Transverse colon (tissue), 4 donors: ENCODE data around the gene PLAC1. TPM values are rescaled to one million over a fixed set of nuclear protein-coding genes. Genes with fewer than 3 reads are reported as not detected.

Experiments used
- DNase-seq: peaks from one replicate; pipeline ENCODE4 v3.0.0-alpha.2; 2019
- H3K27ac ChIP-seq, 4 donors: fragments of 200-600 bp; sonication (generic); 2 replicates each; pipeline ENCODE4 v1.5.1; 2016 to 2018; ENCODE audit warnings: inconsistent platforms in 4 of 4
- H3K27me3 ChIP-seq: fragments of 200-600 bp; sonication (generic); 2 replicates; pipeline ENCODE4 v1.5.1; 2017; ENCODE audit warnings: inconsistent platforms
- H3K36me3 ChIP-seq, 4 donors: fragments of 200-600 bp; sonication (generic); 2 replicates each; pipeline ENCODE4 v1.5.1; 2017 to 2019; ENCODE audit warnings: inconsistent platforms in 4 of 4
- H3K4me1 ChIP-seq, 4 donors: fragments of 200-600 bp; sonication (generic); 2 replicates each; pipeline ENCODE4 v1.5.1; 2017 to 2020; ENCODE audit warnings: inconsistent platforms in 4 of 4
- H3K4me3 ChIP-seq, 4 donors: fragments of 200-600 bp; sonication (generic); 1 replicate in 1 of 4; 2 replicates in 3 of 4; pipeline versions ENCODE4 v1.5.1 to v1.6.1; 2017 to 2019; ENCODE audit warnings: inconsistent platforms in 4 of 4
- H3K9me3 ChIP-seq, 2 donors: fragments of 200-600 bp; sonication (generic); 2 replicates each; pipeline ENCODE4 v1.5.1; 2017 to 2019; ENCODE audit warnings: inconsistent platforms in 2 of 2
- EP300 ChIP-seq: sonication (generic); formaldehyde crosslinking; IDR thresholded peaks from one replicate; pipeline ENCODE4 v1.6.1; 2017; ENCODE audit warnings: antibody characterized with exemption, low read depth
- POLR2A ChIP-seq: fragments of 450-650 bp; IDR thresholded peaks from one replicate; pipeline ENCODE4 v1.6.1; 2016; ENCODE audit warnings: antibody characterized with exemption, mild to moderate bottlenecking, moderate library complexity
- POLR2AphosphoS5 ChIP-seq, 3 donors: sonication (generic); formaldehyde crosslinking; IDR thresholded peaks; one replicate each; pipeline ENCODE4 v1.6.1; 2016; ENCODE audit warnings: antibody characterized with exemption in 3 of 3
- WGBS, 2 donors: methylation state at CpG; one replicate each; pipeline ENCODE4 v1.1.5; 2018; ENCODE audit warnings: low coverage in 1 of 2; 5-methylcytosine and 5-hydroxymethylcytosine counted together
- in situ Hi-C, 4 donors: fragments of 200-750 bp; cut with MboI; loops; one replicate each; pipeline versions ENCODE4 v1.15.0 to v1.15.1; 2017; ENCODE audit warnings: low sequenced_read_pairs in 3 of 4, low pct_ligation_motif_present in 1 of 4, low pct_unique_long_range_greater_than_20kb in 1 of 4
- intact Hi-C: fragments of 100-400 bp; cut with DNase I; formaldehyde crosslinking; loops from one replicate; pipeline ENCODE4 v1.15.1; 2023; ENCODE audit warnings: low total_unique reads
- total RNA-seq, 4 donors: library from RNA; depleted of rRNA; stranded (reverse); fragments of >200 nt; gene quantifications; one replicate each; pipeline ENCODE4 v1.1.0, GENCODE V29; 2016
- TF ChIP-seq, protein P1 (sequence below), 5 experiments: fragments of 200-600 bp in 3 of 5; fragments of 450-650 bp in 2 of 5; sonication (generic) in 3 of 5; IDR thresholded peaks; 1 replicate in 2 of 5; 2 replicates in 3 of 5; pipeline ENCODE4 v1.5.1; 2016 to 2017; ENCODE audit warnings: antibody characterized with exemption in 5 of 5, inconsistent platforms in 3 of 5, mild to moderate bottlenecking in 2 of 5, moderate library complexity in 1 of 5

PLAC1 gene
- total RNA-seq, 4 donors from 2014 or later, result 0.79 TPM; not detected in 3

DNA sequence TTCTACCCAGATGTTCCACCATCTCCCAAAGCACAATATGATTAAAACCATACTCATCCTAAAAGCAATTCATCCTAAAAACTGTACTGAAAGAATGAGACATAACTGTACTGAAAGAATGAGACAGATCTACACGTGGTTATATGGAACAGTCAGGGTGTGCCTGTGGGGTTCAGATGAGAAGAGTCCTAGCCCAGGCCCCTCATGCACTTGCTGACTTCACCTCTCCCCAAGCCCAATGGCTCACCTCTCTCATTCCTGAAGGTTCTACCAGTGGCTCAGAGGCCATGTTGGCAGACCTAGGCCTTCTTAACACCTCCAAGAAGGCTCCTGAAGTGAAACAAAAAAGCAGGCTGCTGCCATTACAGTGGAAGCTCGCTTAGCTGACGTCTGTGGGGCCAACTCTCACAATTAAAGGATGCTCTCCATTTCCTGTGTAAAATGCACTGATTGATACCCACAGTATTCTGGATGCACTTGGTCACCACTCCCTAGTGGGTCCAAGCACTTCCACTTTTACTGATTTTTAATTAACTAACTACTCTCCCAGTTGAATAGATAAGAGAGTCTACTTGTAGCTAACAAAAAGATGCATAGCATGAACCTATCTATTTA lies 3.8 kb downstream of the PLAC1 start:
- in situ Hi-C loops (no loop called here), intact Hi-C loops (no loop called here)
- Histone ChIP-seq H3K9me3 (no peaks in the 10 kb centered on the region), H3K36me3 (no peaks in the 10 kb centered on the region), H3K4me1 (no peaks in the 10 kb centered on the region), H3K27ac (no peak overlapping the region), H3K4me3 (no peak overlapping the region), H3K27me3 (no peaks in the 10 kb centered on the region)
- 40% methylated on average over 3 of the region's 3 CpGs; no CpG with 5 or more reads in 1 of the 2 donors for WGBS, 2 donors
- DNase-seq, result no peak
- TF ChIP-seq POLR2AphosphoS5 (IDR thresholded peaks at IDR 0.05) (no peak), EP300 (no peak), POLR2A (no peak)
- TF ChIP-seq, protein P1, sequence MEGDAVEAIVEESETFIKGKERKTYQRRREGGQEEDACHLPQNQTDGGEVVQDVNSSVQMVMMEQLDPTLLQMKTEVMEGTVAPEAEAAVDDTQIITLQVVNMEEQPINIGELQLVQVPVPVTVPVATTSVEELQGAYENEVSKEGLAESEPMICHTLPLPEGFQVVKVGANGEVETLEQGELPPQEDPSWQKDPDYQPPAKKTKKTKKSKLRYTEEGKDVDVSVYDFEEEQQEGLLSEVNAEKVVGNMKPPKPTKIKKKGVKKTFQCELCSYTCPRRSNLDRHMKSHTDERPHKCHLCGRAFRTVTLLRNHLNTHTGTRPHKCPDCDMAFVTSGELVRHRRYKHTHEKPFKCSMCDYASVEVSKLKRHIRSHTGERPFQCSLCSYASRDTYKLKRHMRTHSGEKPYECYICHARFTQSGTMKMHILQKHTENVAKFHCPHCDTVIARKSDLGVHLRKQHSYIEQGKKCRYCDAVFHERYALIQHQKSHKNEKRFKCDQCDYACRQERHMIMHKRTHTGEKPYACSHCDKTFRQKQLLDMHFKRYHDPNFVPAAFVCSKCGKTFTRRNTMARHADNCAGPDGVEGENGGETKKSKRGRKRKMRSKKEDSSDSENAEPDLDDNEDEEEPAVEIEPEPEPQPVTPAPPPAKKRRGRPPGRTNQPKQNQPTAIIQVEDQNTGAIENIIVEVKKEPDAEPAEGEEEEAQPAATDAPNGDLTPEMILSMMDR (IDR thresholded peaks at IDR 0.05), result no peak

DNA sequence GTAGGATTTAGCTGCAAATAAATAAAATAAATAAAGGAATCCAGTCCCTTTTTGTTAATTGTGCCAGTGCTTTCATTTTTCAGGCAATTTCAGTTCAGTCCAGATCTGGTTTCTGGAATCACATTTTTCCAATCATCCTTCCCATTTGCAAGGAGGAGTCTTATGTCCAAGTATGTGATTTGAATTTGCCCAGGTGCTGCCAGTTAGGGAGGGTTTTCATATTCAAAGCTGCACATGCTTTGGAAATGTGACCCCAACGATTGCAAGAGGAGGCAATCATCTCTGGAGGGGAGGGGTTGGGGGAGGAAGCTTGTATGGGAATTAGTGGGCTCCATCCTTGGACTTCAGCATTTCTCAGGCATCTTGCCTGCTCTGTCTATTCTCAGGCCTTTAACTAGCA lies 4.4 kb downstream of the PLAC1 start:
- no peaks in the 10 kb centered on the region for H3K36me3 ChIP-seq
- H3K4me1 ChIP-seq, result no peaks in the 10 kb centered on the region
- intact Hi-C loops, result no loop called here
- H3K9me3 ChIP-seq, result no peaks in the 10 kb centered on the region
- no peak overlapping the region for H3K4me3 ChIP-seq
- in situ Hi-C loops, result no loop called here
- no peak for DNase-seq
- no peak overlapping the region for H3K27ac ChIP-seq
- H3K27me3 ChIP-seq, result no peaks in the 10 kb centered on the region
- 20% methylated on average over 1 of the region's 1 CpG; no CpG with 5 or more reads in 1 of the 2 donors for WGBS, 2 donors
- TF ChIP-seq POLR2A, result no peak
- TF ChIP-seq POLR2AphosphoS5 (IDR thresholded peaks at IDR 0.05), result no peak
- no peak for TF ChIP-seq EP300
- TF ChIP-seq, protein P1 (IDR thresholded peaks at IDR 0.05), result no peak

DNA sequence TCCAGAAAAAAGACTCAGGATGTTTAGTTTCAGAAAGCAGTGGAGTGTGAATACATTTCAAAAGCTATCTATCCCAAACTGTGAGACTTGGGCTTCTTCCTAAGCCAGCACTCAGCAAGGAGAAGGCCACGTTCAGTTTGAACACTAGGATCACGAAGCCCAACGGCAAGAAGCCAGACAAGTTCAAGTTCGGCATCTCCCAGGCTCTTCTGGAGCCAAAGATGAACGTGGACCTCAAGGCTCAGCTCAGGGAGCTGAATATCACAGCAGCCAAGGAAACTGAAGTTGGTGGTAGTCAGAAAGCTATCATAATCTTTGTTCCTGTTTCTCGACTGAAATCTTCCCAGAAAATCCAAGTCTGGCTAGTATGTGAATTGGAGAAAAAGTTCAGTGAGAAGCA lies 7.6 kb downstream of the PLAC1 start:
- WGBS, 2 donors, result 71% methylated on average over 6 of the region's 6 CpGs; no CpG with 5 or more reads in 1 of the 2 donors
- H3K4me3 ChIP-seq, result no peak overlapping the region
- H3K36me3 ChIP-seq, result no peaks in the 10 kb centered on the region
- no peak for DNase-seq
- H3K9me3 ChIP-seq, result no peaks in the 10 kb centered on the region
- H3K4me1 ChIP-seq, result no peaks in the 10 kb centered on the region
- intact Hi-C loops (no loop called here), in situ Hi-C loops (no loop called here)
- H3K27me3 ChIP-seq, result no peaks in the 10 kb centered on the region
- H3K27ac ChIP-seq, result no peak overlapping the region
- TF ChIP-seq POLR2A (no peak), EP300 (no peak), POLR2AphosphoS5 (IDR thresholded peaks at IDR 0.05) (no peak)
- TF ChIP-seq, protein P1 (IDR thresholded peaks at IDR 0.05), result no peak

DNA sequence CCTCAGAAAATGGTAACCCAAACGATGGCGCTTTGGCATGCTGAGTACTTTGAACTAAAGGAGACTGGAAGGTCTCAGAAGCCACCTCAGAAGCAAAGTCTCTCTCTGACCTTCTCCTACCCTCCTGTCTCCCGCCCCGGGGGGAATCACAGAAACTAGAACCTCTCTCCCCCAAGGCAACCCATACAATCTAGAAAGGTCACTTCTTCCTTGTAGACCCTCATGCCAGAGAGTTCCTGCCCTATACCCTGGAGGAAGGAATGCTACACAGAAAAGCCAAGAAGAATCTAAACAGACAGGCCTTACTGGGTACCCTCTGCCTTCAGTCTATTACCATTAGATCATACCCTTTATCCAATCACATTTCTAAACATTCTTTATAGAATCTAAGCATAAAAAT lies 8.5 kb downstream of the PLAC1 start:
- Histone ChIP-seq H3K4me1 (no peaks in the 10 kb centered on the region), H3K27me3 (no peaks in the 10 kb centered on the region), H3K36me3 (no peaks in the 10 kb centered on the region), H3K9me3 (no peaks in the 10 kb centered on the region), H3K4me3 (no peak overlapping the region), H3K27ac (no peak overlapping the region)
- TF ChIP-seq, protein P1 (IDR thresholded peaks at IDR 0.05), result no peak
- TF ChIP-seq POLR2A (no peak), POLR2AphosphoS5 (IDR thresholded peaks at IDR 0.05) (no peak), EP300 (no peak)
- no peak for DNase-seq
- WGBS, 2 donors, result 88% methylated on average over 4 of the region's 4 CpGs; no CpG with 5 or more reads in 1 of the 2 donors
- intact Hi-C loops (loop anchor here (10.0 kb wide), 1 partner anchor 1475 kb away; no protein-coding TSS in a partner anchor), in situ Hi-C loops (no loop called here)
